Stimulated activated CD8-positive, alpha-beta memory T cell treated with anti-CD3 and anti-CD28 coated beads, Interleukin-7, amount 100 ng/mL, for 48 hours (primary cell): Measurements from ENCODE around the gene ZNF532.
"Not testable (repeated sequence)": the region's sequence is repeated elsewhere in the genome, so short reads cannot be mapped to it uniquely, and the experiment has no call there.

Experiments
- DNase-seq, 2 donors: peaks; one replicate each; pipeline ENCODE4 v3.0.0-alpha.2; 2020; ENCODE audit warnings: low read depth in 1 of 2; ENCODE audit errors: extremely low read depth in 1 of 2

Gene ZNF532

GRCh38 chr18:58864146-58865032 lies at the start of gene ZNF532:
TSS of gene ZNF532 (plus strand) at chr18:58864877. CDS start in a region left out here.
- no peak for DNase-seq

GRCh38 chr18:58819051-58819450 lies 45.6 kb upstream of the ZNF532 start:
- no peak for DNase-seq

- no peak for DNase-seq
Observed at GRCh38 chr18:58820251-58820650, 44.4 kb upstream of the ZNF532 start.

GRCh38 chr18:58822944-58823343 lies 41.7 kb upstream of the ZNF532 start:
- DNase-seq, result no peak

GRCh38 chr18:58823412-58823811 lies 41.3 kb upstream of the ZNF532 start:
- DNase-seq, result no peak

- DNase-seq, result not testable (repeated sequence)
Observed at GRCh38 chr18:58826926-58827325, 37.8 kb upstream of the ZNF532 start.

- no peak for DNase-seq
Observed at GRCh38 chr18:58827428-58827827, 37.2 kb upstream of the ZNF532 start.

- DNase-seq, result no peak
Observed at GRCh38 chr18:58827886-58828285, 36.8 kb upstream of the ZNF532 start.

- no peak for DNase-seq
Observed at GRCh38 chr18:58828399-58829121, 36.1 kb upstream of the ZNF532 start.

GRCh38 chr18:58829263-58829662 lies 35.4 kb upstream of the ZNF532 start:
- DNase-seq, result no peak

GRCh38 chr18:58829886-58830285 lies 34.8 kb upstream of the ZNF532 start:
- not testable (repeated sequence) for DNase-seq

GRCh38 chr18:58831606-58832005 lies 33.1 kb upstream of the ZNF532 start:
- no peak for DNase-seq

GRCh38 chr18:58838165-58838860 lies 26.4 kb upstream of the ZNF532 start:
- no peak for DNase-seq

- DNase-seq, result no peak
Observed at GRCh38 chr18:58838946-58839345, 25.7 kb upstream of the ZNF532 start.

- no peak for DNase-seq
Observed at GRCh38 chr18:58842978-58843687, 21.5 kb upstream of the ZNF532 start.

- DNase-seq, result no peak
Observed at GRCh38 chr18:58843688-58844035, 21.0 kb upstream of the ZNF532 start.

GRCh38 chr18:58844871-58845270 lies 19.8 kb upstream of the ZNF532 start:
- DNase-seq, result no peak

GRCh38 chr18:58845928-58846724 lies 18.6 kb upstream of the ZNF532 start:
- no peak for DNase-seq

GRCh38 chr18:58847383-58848071 lies 17.1 kb upstream of the ZNF532 start:
- no peak for DNase-seq
